K562 (cell line): ENCODE data around the gene GYG1. TPM values are rescaled to one million over a fixed set of nuclear protein-coding genes. Genes with fewer than 3 reads are reported as not detected.

ENCODE experiments used
- ATAC-seq: fragments of 200-7000 bp; cut with Tn5 transposase; 3 replicates; pipeline ENCODE4 v1.9.1; 2020; ENCODE audit warnings: moderate library complexity
- BruUV-seq: library from RNA; stranded (reverse); fragments of 400-500 nt; replicated peaks from 2 replicates; lab custom pipeline; 2021; lab: Mats Ljungman, UMichigan
- CTCF ChIA-PET: fragments of 300-600 bp; formaldehyde crosslinking; extraction: SDS; loops from one replicate; lab custom pipeline; 2021; ENCODE audit warnings: low intra/inter-chr PET ratio; lab: Yijun Ruan, JAX
- POLR2A ChIA-PET: fragments of 300-600, 350-650 bp; sonication (Branson Sonifier 250); formaldehyde crosslinking; extraction: SDS; loops from one replicate; lab custom pipeline; 2021; ENCODE audit warnings: antibody characterized with exemption, inconsistent platforms; lab: Yijun Ruan, JAX
- DNase-seq, 4 experiments: peaks; one replicate each; pipeline versions ENCODE4 v3.0.0 to v3.0.0-alpha.2; 2011 to 2018; ENCODE audit warnings: low spot score in 3 of 4, mixed read lengths in 3 of 4; ENCODE audit errors: extremely low read depth in 1 of 4
- FAIRE-seq: peaks from 2 replicates; lab custom pipeline; 2011; peaks lifted over from hg19 to GRCh38; lab: Jason Lieb, UNC
- H2AFZ ChIP-seq: 2 replicates; pipeline ENCODE4 v1.6.0; 2011; ENCODE audit warnings: low read depth, low read length, control low read depth, inconsistent platforms
- H3K27ac ChIP-seq: fragments of 200-600 bp; 3 replicates; pipeline ENCODE4 v1.8.0; 2011; ENCODE audit warnings: low read depth, mild to moderate bottlenecking, control low read depth, inconsistent platforms, low read length, moderate library complexity, mixed read lengths; ENCODE audit errors: extremely low read depth
- H3K27me3 ChIP-seq, 2 experiments: fragments of 300-600 bp in 1 of 2; 2 replicates in 1 of 2; 3 replicates in 1 of 2; pipeline versions ENCODE4 v1.6.0 to v1.8.0; 2011; ENCODE audit warnings: inconsistent platforms in 2 of 2, low read length in 2 of 2, mild to moderate bottlenecking in 1 of 2, mixed read lengths in 1 of 2, moderate library complexity in 1 of 2; ENCODE audit not compliant: control insufficient read depth in 2 of 2, insufficient read depth in 2 of 2
- H3K36me3 ChIP-seq: fragments of 300-600 bp; 3 replicates; pipeline ENCODE4 v1.8.0; 2011; ENCODE audit warnings: mild to moderate bottlenecking, low read length, inconsistent platforms; ENCODE audit not compliant: control insufficient read depth, insufficient read depth
- H3K4me1 ChIP-seq, 2 experiments: fragments of 200-600 bp in 1 of 2; replicated peaks in 1 of 2; 2 replicates in 1 of 2; 3 replicates in 1 of 2; pipeline versions ENCODE4 v1.5.1 to v1.8.0; 2011; ENCODE audit warnings: inconsistent platforms in 2 of 2, low read length in 2 of 2, mild to moderate bottlenecking in 1 of 2, mixed read lengths in 1 of 2, moderate library complexity in 1 of 2; ENCODE audit not compliant: control insufficient read depth in 2 of 2, insufficient read depth in 2 of 2
- H3K4me2 ChIP-seq: 2 replicates; pipeline ENCODE4 v1.6.1; 2011; ENCODE audit warnings: low read length, control low read depth, inconsistent platforms, mixed read lengths; ENCODE audit not compliant: insufficient read depth
- H3K4me3 ChIP-seq: fragments of 200-600 bp; sonication (generic), shearing (Covaris generic); 2 replicates; pipeline ENCODE4 v1.5.1; 2016; ENCODE audit warnings: control low read depth, inconsistent platforms
- H3K79me2 ChIP-seq: fragments of 200-600 bp; 3 replicates; pipeline ENCODE4 v1.8.0; 2011; ENCODE audit warnings: low read length, inconsistent platforms; ENCODE audit not compliant: control insufficient read depth, insufficient read depth
- H3K9ac ChIP-seq, 2 experiments: 2 replicates each; pipeline versions ENCODE4 v1.6.0 to v1.6.1; 2011; ENCODE audit warnings: low read depth in 2 of 2, low read length in 2 of 2, control low read depth in 1 of 2, inconsistent platforms in 1 of 2, mild to moderate bottlenecking in 1 of 2, mixed read lengths in 1 of 2; ENCODE audit not compliant: insufficient read depth in 1 of 2
- H3K9me1 ChIP-seq: one replicate; pipeline ENCODE4 v1.6.0; 2011; ENCODE audit warnings: inconsistent platforms, mild to moderate bottlenecking, low read length, moderate library complexity; ENCODE audit not compliant: control insufficient read depth, insufficient read depth
- H3K9me3 ChIP-seq: replicated peaks from 2 replicates; pipeline ENCODE4 v1.5.1; 2011; ENCODE audit warnings: low read depth, low read length, inconsistent platforms; ENCODE audit not compliant: control insufficient read depth, insufficient read depth
- H4K20me1 ChIP-seq: replicated peaks from 2 replicates; pipeline ENCODE4 v1.6.1; 2011; ENCODE audit warnings: low read length, inconsistent platforms, mixed read lengths; ENCODE audit not compliant: control insufficient read depth, insufficient read depth
- BRCA1 ChIP-seq, 2 experiments: fragments of 450-650 bp in 1 of 2; sonication (generic) in 1 of 2; formaldehyde crosslinking in 1 of 2; IDR thresholded peaks; 2 replicates each; pipeline versions ENCODE4 v1.5.0 to v1.6.1; 2017 to 2020; ENCODE audit warnings: mild to moderate bottlenecking in 1 of 2, missing genetic modification reagents in 1 of 2
- C11orf30 ChIP-seq: fragments of 450-650 bp; IDR thresholded peaks from 2 replicates; pipeline ENCODE4 v1.6.1; 2016; ENCODE audit warnings: low read depth, mild to moderate bottlenecking
- CBX2 ChIP-seq: fragments of 200-600 bp; sonication (generic); IDR thresholded peaks from one replicate; pipeline ENCODE4 v1.6.1; 2012; ENCODE audit warnings: mild to moderate bottlenecking, low read length, inconsistent platforms; ENCODE audit not compliant: insufficient read depth, poor library complexity, severe bottlenecking
- CBX8 ChIP-seq: fragments of 200-600 bp; sonication (generic); IDR thresholded peaks from 2 replicates; pipeline ENCODE4 v1.6.1; 2012; ENCODE audit warnings: borderline replicate concordance, mixed run types, low read depth, mild to moderate bottlenecking, moderate library complexity, mixed read lengths, low read length, control low read depth, inconsistent platforms; ENCODE audit not compliant: poor library complexity, severe bottlenecking; ENCODE audit errors: extremely low read depth
- CSDE1 ChIP-seq, 2 experiments: fragments of 450-650 bp; IDR thresholded peaks; 2 replicates each; pipeline ENCODE4 v1.6.1; 2016; ENCODE audit warnings: mild to moderate bottlenecking in 1 of 2
- FOSL1 ChIP-seq: fragments of 200-800 bp; sonication (Bioruptor generic); conservative IDR thresholded peaks from 2 replicates; pipeline ENCODE4 v1.6.1; 2016; ENCODE audit warnings: missing genetic modification characterization, missing compliant biosample characterization
- HDAC1 ChIP-seq, 2 experiments: fragments of 450-650 bp; IDR thresholded peaks; 2 replicates each; pipeline ENCODE4 v1.6.1; 2016 to 2017; ENCODE audit warnings: inconsistent platforms in 1 of 2, mild to moderate bottlenecking in 1 of 2, moderate library complexity in 1 of 2
- NR4A1 ChIP-seq, 2 experiments: fragments of 250-450 bp in 1 of 2; fragments of 450-650 bp in 1 of 2; sonication (Bioruptor Pico) in 1 of 2; IDR thresholded peaks; 2 replicates each; pipeline versions ENCODE4 v1.4.0 to v1.6.1; 2016 to 2020; ENCODE audit warnings: mild to moderate bottlenecking in 2 of 2, missing compliant biosample characterization in 1 of 2, missing genetic modification characterization in 1 of 2, moderate library complexity in 1 of 2
- RAD51 ChIP-seq: fragments of 450-650 bp; IDR thresholded peaks from 2 replicates; pipeline ENCODE4 v1.7.1; 2016; ENCODE audit warnings: low read depth, mild to moderate bottlenecking, borderline replicate concordance
- SPI1 ChIP-seq: IDR thresholded peaks from 2 replicates; pipeline ENCODE4 v1.6.1; 2011; ENCODE audit warnings: low read depth, low read length, control low read depth, borderline replicate concordance
- TEAD1 ChIP-seq, 2 experiments: fragments of 450-650 bp in 1 of 2; sonication (generic) in 1 of 2; formaldehyde crosslinking; IDR thresholded peaks; 2 replicates each; pipeline versions ENCODE4 v1.4.0 to v1.8.0; 2020 to 2022; ENCODE audit warnings: mild to moderate bottlenecking in 2 of 2, missing genetic modification reagents in 1 of 2
- TFAP4 ChIP-seq: sonication (generic); formaldehyde crosslinking; IDR thresholded peaks from 2 replicates; pipeline ENCODE4 v1.8.0; 2022; ENCODE audit warnings: missing genetic modification reagents, mild to moderate bottlenecking, moderate library complexity, borderline replicate concordance
- TRIM28 ChIP-seq: fragments of 450-650 bp; IDR thresholded peaks from 2 replicates; pipeline ENCODE4 v1.6.1; 2017
- ZNF586 ChIP-seq: fragments of 450-650 bp; formaldehyde crosslinking; conservative IDR thresholded peaks from 2 replicates; pipeline ENCODE4 v1.4.0; 2020; ENCODE audit warnings: mild to moderate bottlenecking, moderate library complexity
- ZNF644 ChIP-seq: fragments of 200-800 bp; sonication (Bioruptor generic); IDR thresholded peaks from 2 replicates; pipeline ENCODE4 v1.6.1; 2016; ENCODE audit warnings: low read depth, missing genetic modification characterization, missing compliant biosample characterization
- WGBS: fragments of 100-300 bp; shearing (Covaris generic); methylation state at CpG from one replicate; pipeline ENCODE4 v1.1.6; 2016; ENCODE audit warnings: low coverage, mixed read lengths; ENCODE audit not compliant: insufficient coverage; ENCODE audit errors: missing lambda C conversion rate; 5-methylcytosine and 5-hydroxymethylcytosine counted together
- in situ Hi-C: fragments of 300-500 bp; cut with MboI; formaldehyde crosslinking; loops from 4 replicates; pipeline ENCODE4 v1.15.0; 2018; ENCODE audit warnings: inconsistent platforms, mixed read lengths
- intact Hi-C: fragments of 100-400 bp; cut with micrococcal nuclease; formaldehyde crosslinking; loops from 2 replicates; pipeline ENCODE4 v1.14.2; 2022
- polyA plus RNA-seq, 8 experiments: library from polyadenylated mRNA; depleted of rRNA in 4 of 8; stranded (reverse) in 5 of 8; unstranded in 3 of 8; fragments of >200 nt; fragmentation: Nextera tagmentation in 2 of 8; fragmentation: Illumina TruSeq in 1 of 8; extraction: Ambion mirVana in 2 of 8; extraction: Trizol in 1 of 8; gene quantifications; 2 replicates each; pipeline versions ENCODE4 v1.2.1 to v1.2.3, GENCODE V29; 2011 to 2014; ENCODE audit warnings: inconsistent platforms in 1 of 8, missing spikeins in 1 of 8
- total RNA-seq, 7 experiments: library from RNA; depleted of rRNA in 6 of 7; stranded (reverse); fragments of >200 nt in 6 of 7; fragmentation: Illumina TruSeq in 2 of 7; extraction: Trizol in 2 of 7; gene quantifications; 2 replicates each; pipeline versions ENCODE4 v1.2.1 to v1.2.3, GENCODE V29; 2011 to 2021; ENCODE audit warnings: low replicate concordance in 1 of 7

The GYG1 gene
- total and polyA plus RNA-seq, 9 of the 15 experiments (the other 6 are each of a cell fraction or from before 2014, with no cell fraction given) = 14.6 to 38.4 (median 24.6) TPM

DNA sequence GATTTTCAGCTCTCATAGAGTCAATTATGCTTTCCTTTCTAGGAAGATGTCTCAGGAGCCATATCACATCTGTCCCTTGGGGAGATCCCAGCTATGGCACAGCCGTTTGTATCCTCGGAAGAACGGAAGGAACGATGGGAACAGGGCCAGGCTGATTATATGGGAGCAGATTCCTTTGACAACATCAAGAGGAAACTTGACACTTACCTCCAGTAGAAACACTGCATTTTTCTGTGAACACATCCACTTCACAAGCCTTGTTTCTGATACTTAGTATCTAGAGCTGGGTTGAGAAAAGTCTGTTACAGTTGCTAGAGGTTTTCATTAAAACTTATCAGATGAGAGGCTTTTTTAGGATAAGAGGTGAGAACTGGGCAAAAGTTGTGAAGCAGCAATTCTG, 35.4 kb downstream of the GYG1 start:
- ChIA-PET POLR2A (no interaction called here), CTCF (no interaction called here)
- no peaks in the 10 kb centered on the region for H3K79me2 ChIP-seq
- 88% methylated on average over 4 of the region's 4 CpGs for WGBS
- H3K27me3 ChIP-seq = no peaks in the 10 kb centered on the region
- H4K20me1 ChIP-seq = no peaks in the 10 kb centered on the region
- ATAC-seq (no peak), DNase-seq (no peak), FAIRE-seq (no peak)
- H3K4me3 ChIP-seq = no peak overlapping the region
- no peaks in the 10 kb centered on the region for H3K4me1 ChIP-seq
- no peak overlapping the region for H2AFZ ChIP-seq
- no peaks in the 10 kb centered on the region for H3K9me3 ChIP-seq
- in situ Hi-C loops = no loop called here
- no peak for TF ChIP-seq C11orf30
- TF ChIP-seq TEAD1 (CRISPR knock-in tag; IDR thresholded peaks at IDR 0.05) = no peak
- TF ChIP-seq BRCA1 (IDR thresholded peaks at IDR 0.05) = no peak
- no peak for TF ChIP-seq BRCA1 (CRISPR knock-in tag; IDR thresholded peaks at IDR 0.05)
- no peak for TF ChIP-seq ZNF644 (tag)
- no peak for TF ChIP-seq CSDE1 (IDR thresholded peaks at IDR 0.05)
- TF ChIP-seq TRIM28 = no peak
- no peak for TF ChIP-seq NR4A1 (CRISPR knock-in tag; IDR thresholded peaks at IDR 0.05)
- no peak for TF ChIP-seq NR4A1 (tag; IDR thresholded peaks at IDR 0.05)
- TF ChIP-seq CBX8 = no peak
- no peak for TF ChIP-seq HDAC1 (IDR thresholded peaks at IDR 0.05)
- TF ChIP-seq CBX2 = no peak
- TF ChIP-seq SPI1 = no peak
- TF ChIP-seq FOSL1 (tag) = no peak
- no peak for TF ChIP-seq TFAP4 (CRISPR knock-in tag)
- no peak for TF ChIP-seq ZNF586 (CRISPR knock-in tag)
- TF ChIP-seq RAD51 = no peak
- BruUV-seq = no TSS peak
- peaks cover 55% of the 10 kb centered on the region; the same call in 1 of the 3 replicates for H3K36me3 ChIP-seq
- H3K27ac ChIP-seq = no peak overlapping the region
- no peaks in the 10 kb centered on the region for H3K9me1 ChIP-seq
- intact Hi-C loops = no loop called here
- H3K4me2 ChIP-seq = no peak overlapping the region
- no peak overlapping the region for H3K9ac ChIP-seq
